Lower leg skin (tissue), 4 donors: Measurements from ENCODE around the gene CDC25B. TPM values are rescaled to one million over a fixed set of nuclear protein-coding genes. Genes with fewer than 3 reads are reported as not detected.
A peak's percentile ranks its signal among the peaks of the same experiment; 100 is the strongest.

Experiments
- DNase-seq, 2 donors: peaks; one replicate each; pipeline ENCODE4 v3.0.0-alpha.2; 2019; ENCODE audit warnings: low spot score in 2 of 2
- H3K4me3 ChIP-seq: fragments of 200-600 bp; sonication (generic); 2 replicates; pipeline ENCODE4 v1.5.1; 2017; ENCODE audit warnings: mild to moderate bottlenecking, low read depth; ENCODE audit not compliant: poor library complexity, severe bottlenecking
- CTCF ChIP-seq, 3 donors: fragments of 450-650 bp; IDR thresholded peaks; one replicate each; pipeline ENCODE4 v1.5.1; 2016; ENCODE audit warnings: antibody characterized with exemption in 3 of 3, mild to moderate bottlenecking in 3 of 3, moderate library complexity in 2 of 3
- POLR2A ChIP-seq, 2 donors: fragments of 450-650 bp; IDR thresholded peaks; one replicate each; pipeline ENCODE4 v1.6.1; 2016 to 2017; ENCODE audit warnings: antibody characterized with exemption in 2 of 2, mild to moderate bottlenecking in 1 of 2, moderate library complexity in 1 of 2
- WGBS, 2 donors: methylation state at CpG; one replicate each; pipeline ENCODE4 v1.1.5; 2018; 5-methylcytosine and 5-hydroxymethylcytosine counted together
- intact Hi-C: fragments of 100-400 bp; cut with DNase I; formaldehyde crosslinking; loops from one replicate; pipeline ENCODE4 v1.15.0; 2023; ENCODE audit warnings: low total_unique reads
- total RNA-seq, 4 donors: library from RNA; depleted of rRNA; stranded (reverse); fragments of >200 nt; gene quantifications; one replicate each; pipeline ENCODE4 v1.1.0, GENCODE V29; 2016

The CDC25B gene
- total RNA-seq, 4 donors from 2014 or later: 13.5 to 23.2 (median 18.5) TPM

- peak overlapping the region; percentile 27 for H3K4me3 ChIP-seq
- intact Hi-C loops: no loop called here
- peak; percentile 97 to 100 for DNase-seq
- TF ChIP-seq CTCF (IDR thresholded peaks at IDR 0.05) (no peak), POLR2A (IDR thresholded peaks at IDR 0.05) (no peak)
- WGBS, 2 donors: 0 to 1% methylated on average over 17 to 20 of the region's 20 CpGs
Observed at GRCh38 chr20:3811467-3812258, 15.6 kb downstream of the CDC25B start.

GRCh38 chr20:3812259-3812681 is 16.2 kb downstream of the CDC25B start:
- no peak overlapping the region for H3K4me3 ChIP-seq
- WGBS, 2 donors: 90 to 93% methylated on average over 9 of the region's 9 CpGs
- TF ChIP-seq POLR2A (IDR thresholded peaks at IDR 0.05) (no peak), CTCF (IDR thresholded peaks at IDR 0.05) (no peak)
- intact Hi-C loops: no loop called here
- peak in 1 of 2 donors; percentile 86 for DNase-seq

GRCh38 chr20:3812975-3813847 is 17.1 kb downstream of the CDC25B start:
- intact Hi-C loops: no loop called here
- TF ChIP-seq CTCF (IDR thresholded peaks at IDR 0.05): no peak
- no peak for TF ChIP-seq POLR2A (IDR thresholded peaks at IDR 0.05)
- no peak for DNase-seq
- H3K4me3 ChIP-seq: no peak overlapping the region
- WGBS, 2 donors: 63 to 76% methylated on average over 8 of the region's 8 CpGs

- WGBS, 2 donors: 81 to 83% methylated on average over 12 of the region's 12 CpGs
- H3K4me3 ChIP-seq: no peak overlapping the region
- intact Hi-C loops: no loop called here
- no peak for DNase-seq
- TF ChIP-seq POLR2A (IDR thresholded peaks at IDR 0.05) (no peak), CTCF (IDR thresholded peaks at IDR 0.05) (no peak)
Observed at GRCh38 chr20:3813848-3814581, 17.9 kb downstream of the CDC25B start.

- no peak overlapping the region for H3K4me3 ChIP-seq
- no peak for DNase-seq
- 74 to 80% methylated on average over 7 of the region's 7 CpGs for WGBS, 2 donors
- intact Hi-C loops: no loop called here
- no peak for TF ChIP-seq POLR2A (IDR thresholded peaks at IDR 0.05)
Observed at GRCh38 chr20:3814928-3815495, 18.9 kb downstream of the CDC25B start.
